Naive B cell (primary cell): ENCODE data around the gene GAK. TPM values are rescaled to one million over a fixed set of nuclear protein-coding genes. Genes with fewer than 3 reads are reported as not detected.

Experiments used
- ATAC-seq, 2 donors: fragments of 150-1000 bp; cut with Tn5 transposase; 2 replicates each; pipeline ENCODE4 v1.10.0; 2021; ENCODE audit warnings: low read depth in 2 of 2, mild to moderate bottlenecking in 2 of 2, moderate library complexity in 2 of 2
- DNase-seq: peaks from one replicate; pipeline ENCODE4 v3.0.0; 2022
- H3K27ac Mint-ChIP-seq, 6 donors: one replicate each; pipeline ENCODE4 v1.8.0; 2020 to 2022; ENCODE audit warnings: mild to moderate bottlenecking in 6 of 6, mixed read lengths in 6 of 6, moderate library complexity in 5 of 6, inconsistent platforms in 2 of 6
- H3K27me3 Mint-ChIP-seq, 3 donors: one replicate each; pipeline ENCODE4 v1.8.0; 2021 to 2022; ENCODE audit warnings: mixed read lengths in 3 of 3, mild to moderate bottlenecking in 1 of 3
- H3K36me3 Mint-ChIP-seq, 2 donors: one replicate each; pipeline ENCODE4 v1.8.0; 2020 to 2022; ENCODE audit warnings: mixed read lengths in 2 of 2, inconsistent platforms in 1 of 2, mild to moderate bottlenecking in 1 of 2
- H3K4me1 Mint-ChIP-seq, 3 donors: one replicate each; pipeline ENCODE4 v1.8.0; 2020 to 2022; ENCODE audit warnings: mixed read lengths in 3 of 3, inconsistent platforms in 1 of 3, mild to moderate bottlenecking in 1 of 3, moderate library complexity in 1 of 3
- H3K4me3 Mint-ChIP-seq, 8 donors: one replicate each; pipeline ENCODE4 v1.8.0; 2020 to 2022; ENCODE audit warnings: mild to moderate bottlenecking in 8 of 8, mixed read lengths in 8 of 8, moderate library complexity in 8 of 8, inconsistent platforms in 2 of 8
- H3K9me3 Mint-ChIP-seq, 7 donors: one replicate each; pipeline ENCODE4 v1.8.0; 2020 to 2022; ENCODE audit warnings: mixed read lengths in 7 of 7, mild to moderate bottlenecking in 5 of 7, inconsistent platforms in 2 of 7, moderate library complexity in 1 of 7
- polyA plus RNA-seq, 6 donors: library from polyadenylated mRNA; unstranded; fragments of 300-500 nt; fragmentation: Illumina TruSeq; gene quantifications; one replicate each; pipeline ENCODE4 v1.2.3, GENCODE V29; 2021; ENCODE audit warnings: low read depth in 6 of 6

Gene GAK
- polyA plus RNA-seq, 6 donors from 2014 or later: 28.5 to 71.3 (median 48.1) TPM

GRCh38 chr4:850323-850945 is 81.7 kb downstream of the GAK start:
- DNase-seq (no peak), ATAC-seq (no peak)
- Mint-ChIP-seq H3K27ac (no peak overlapping the region), H3K9me3 (no peaks in the 10 kb centered on the region), H3K36me3 (no peaks in the 10 kb centered on the region), H3K4me3 (no peak overlapping the region), H3K27me3 (no peaks in the 10 kb centered on the region), H3K4me1 (peaks cover 0 to 7% (median 0%) of the 10 kb centered on the region in 3 donors)

- Mint-ChIP-seq H3K27ac (no peak overlapping the region), H3K4me3 (no peak overlapping the region), H3K27me3 (no peaks in the 10 kb centered on the region), H3K36me3 (no peaks in the 10 kb centered on the region), H3K4me1 (peaks cover 0 to 7% (median 0%) of the 10 kb centered on the region in 3 donors), H3K9me3 (no peaks in the 10 kb centered on the region)
- DNase-seq: no peak
- ATAC-seq: no peak
These were observed 82.5 kb downstream of the GAK start for GRCh38 chr4:849478-850175.

- Mint-ChIP-seq H3K36me3 (no peaks in the 10 kb centered on the region), H3K4me1 (peaks cover 0 to 7% (median 0%) of the 10 kb centered on the region in 3 donors), H3K9me3 (no peaks in the 10 kb centered on the region), H3K27ac (no peak overlapping the region), H3K4me3 (no peak overlapping the region), H3K27me3 (no peaks in the 10 kb centered on the region)
- DNase-seq (no peak), ATAC-seq (no peak)
These were observed 83.2 kb downstream of the GAK start for GRCh38 chr4:848803-849477.

- Mint-ChIP-seq H3K9me3 (peaks cover 0 to under 1% (median 0%) of the 10 kb centered on the region in 7 donors), H3K27me3 (no peaks in the 10 kb centered on the region), H3K4me1 (peaks cover 0 to 7% (median 0%) of the 10 kb centered on the region in 3 donors), H3K27ac (peak overlapping the region in 1 of 6 donors; percentile 60), H3K36me3 (no peaks in the 10 kb centered on the region), H3K4me3 (no peak overlapping the region)
- ATAC-seq: no peak
- DNase-seq: no peak
These were observed 83.8 kb downstream of the GAK start for GRCh38 chr4:848307-848691.

GRCh38 chr4:845836-846251 is 86.3 kb downstream of the GAK start:
- ATAC-seq: no peak
- H3K27me3 Mint-ChIP-seq: no peaks in the 10 kb centered on the region
- peaks cover 0 to 5% (median under 1%) of the 10 kb centered on the region in 7 donors for H3K9me3 Mint-ChIP-seq
- peaks cover 0 to 4% (median 0%) of the 10 kb centered on the region in 3 donors for H3K4me1 Mint-ChIP-seq
- peak overlapping the region in 1 of 8 donors; percentile 56 for H3K4me3 Mint-ChIP-seq
- H3K27ac Mint-ChIP-seq: peak overlapping the region in 1 of 6 donors; percentile 65
- DNase-seq: no peak
- peaks cover 0 to 10% of the 10 kb centered on the region in 2 donors for H3K36me3 Mint-ChIP-seq

GRCh38 chr4:845233-845835 is 86.8 kb downstream of the GAK start:
- Mint-ChIP-seq H3K27ac (no peak overlapping the region), H3K4me3 (no peak overlapping the region), H3K9me3 (peaks cover 0 to 5% (median 1%) of the 10 kb centered on the region in 7 donors), H3K27me3 (no peaks in the 10 kb centered on the region), H3K36me3 (peaks cover 0 to 10% of the 10 kb centered on the region in 2 donors), H3K4me1 (peaks cover 0 to 4% (median 0%) of the 10 kb centered on the region in 3 donors)
- DNase-seq (no peak), ATAC-seq (no peak)

GRCh38 chr4:844752-845232 is 87.3 kb downstream of the GAK start:
- no peak for DNase-seq
- peaks cover 0 to 10% of the 10 kb centered on the region in 2 donors for H3K36me3 Mint-ChIP-seq
- H3K4me3 Mint-ChIP-seq: no peak overlapping the region
- H3K9me3 Mint-ChIP-seq: peaks cover 0 to 5% (median 1%) of the 10 kb centered on the region in 7 donors
- H3K4me1 Mint-ChIP-seq: peaks cover 0 to 4% (median 0%) of the 10 kb centered on the region in 3 donors
- no peaks in the 10 kb centered on the region for H3K27me3 Mint-ChIP-seq
- H3K27ac Mint-ChIP-seq: no peak overlapping the region
- ATAC-seq: no peak

GRCh38 chr4:839675-840443 is 92.3 kb downstream of the GAK start:
- peaks cover 0 to 20% of the 10 kb centered on the region in 2 donors for H3K36me3 Mint-ChIP-seq
- H3K27ac Mint-ChIP-seq: peak overlapping the region in 2 of 6 donors; percentile 12 to 75
- no peak for ATAC-seq
- peaks cover 6 to 28% (median 12%) of the 10 kb centered on the region in 7 donors for H3K9me3 Mint-ChIP-seq
- H3K27me3 Mint-ChIP-seq: no peaks in the 10 kb centered on the region
- no peak for DNase-seq
- no peaks in the 10 kb centered on the region for H3K4me1 Mint-ChIP-seq
- no peak overlapping the region for H3K4me3 Mint-ChIP-seq

- H3K27me3 Mint-ChIP-seq: peaks cover 0 to 4% (median 0%) of the 10 kb centered on the region in 3 donors
- ATAC-seq (no peak), DNase-seq (no peak)
- no peak overlapping the region for H3K4me3 Mint-ChIP-seq
- peaks cover 6 to 28% (median 13%) of the 10 kb centered on the region in 7 donors for H3K9me3 Mint-ChIP-seq
- H3K4me1 Mint-ChIP-seq: peaks cover 3 to 6% (median 5%) of the 10 kb centered on the region in 3 donors
- no peak overlapping the region for H3K27ac Mint-ChIP-seq
- peaks cover 0 to 20% of the 10 kb centered on the region in 2 donors for H3K36me3 Mint-ChIP-seq
These were observed 94.3 kb downstream of the GAK start for GRCh38 chr4:837772-838171.

GRCh38 chr4:836750-837301 is 95.3 kb downstream of the GAK start:
- Mint-ChIP-seq H3K4me1 (peaks cover 3 to 7% (median 5%) of the 10 kb centered on the region in 3 donors), H3K36me3 (peaks cover 0 to 16% of the 10 kb centered on the region in 2 donors), H3K9me3 (peaks cover 6 to 28% (median 13%) of the 10 kb centered on the region in 7 donors), H3K4me3 (no peak overlapping the region), H3K27ac (no peak overlapping the region), H3K27me3 (peaks cover 0 to 4% (median 0%) of the 10 kb centered on the region in 3 donors)
- DNase-seq (no peak), ATAC-seq (no peak)

- Mint-ChIP-seq H3K9me3 (peaks cover 6 to 28% (median 12%) of the 10 kb centered on the region in 7 donors), H3K27me3 (peaks cover 0 to 4% (median 0%) of the 10 kb centered on the region in 3 donors), H3K36me3 (peaks cover 0 to 10% of the 10 kb centered on the region in 2 donors), H3K4me1 (peaks cover 3 to 7% (median 5%) of the 10 kb centered on the region in 3 donors), H3K27ac (no peak overlapping the region), H3K4me3 (no peak overlapping the region)
- ATAC-seq (no peak), DNase-seq (no peak)
These were observed 96.1 kb downstream of the GAK start for GRCh38 chr4:836003-836511.
